Aorta (tissue), 5 donors: ENCODE results near the gene DUSP10. TPM values are rescaled to one million over a fixed set of nuclear protein-coding genes. Genes with fewer than 3 reads are reported as not detected.

Experiments
- ATAC-seq: fragments of 200-7000 bp; cut with Tn5 transposase; one replicate; pipeline ENCODE4 v1.9.1; 2022; ENCODE audit warnings: moderate library complexity; ENCODE audit not compliant: low FRiP score
- DNase-seq, 2 donors: peaks; one replicate each; pipeline ENCODE4 v3.0.0-alpha.2; 2020
- H3K27ac ChIP-seq, 2 donors: one replicate each; pipeline ENCODE4 v1.5.1; 2013; ENCODE audit warnings: low read length in 2 of 2, mild to moderate bottlenecking in 2 of 2, moderate library complexity in 2 of 2, control low read depth in 1 of 2, inconsistent platforms in 1 of 2, low read depth in 1 of 2
- H3K27me3 ChIP-seq, 2 donors: one replicate each; pipeline ENCODE4 v1.6.1; 2013; ENCODE audit warnings: control low read depth in 1 of 2, low read length in 1 of 2, mild to moderate bottlenecking in 1 of 2, moderate library complexity in 1 of 2; ENCODE audit not compliant: insufficient read depth in 2 of 2, control insufficient read depth in 1 of 2
- H3K36me3 ChIP-seq, 2 donors: one replicate each; pipeline ENCODE4 v1.6.1; 2013; ENCODE audit warnings: control low read depth in 1 of 2, low read length in 1 of 2, mild to moderate bottlenecking in 1 of 2; ENCODE audit not compliant: insufficient read depth in 2 of 2, control insufficient read depth in 1 of 2
- H3K4me1 ChIP-seq, 2 donors: one replicate each; pipeline ENCODE4 v1.6.1; 2013; ENCODE audit warnings: low read length in 2 of 2, control low read depth in 1 of 2, mild to moderate bottlenecking in 1 of 2, moderate library complexity in 1 of 2; ENCODE audit not compliant: insufficient read depth in 2 of 2, control insufficient read depth in 1 of 2
- H3K4me3 ChIP-seq, 2 donors: one replicate each; pipeline ENCODE4 v1.5.1; 2013; ENCODE audit warnings: low read length in 2 of 2, control low read depth in 1 of 2, mild to moderate bottlenecking in 1 of 2
- H3K9me3 ChIP-seq: one replicate; pipeline ENCODE4 v1.6.1; 2013; ENCODE audit warnings: mild to moderate bottlenecking, low read length; ENCODE audit not compliant: control insufficient read depth
- WGBS, 2 donors: extraction: QIAGEN DNeasy Blood & Tissue Kit; methylation state at CpG; one replicate each; pipeline ENCODE4 v1.1.7; 2013; 5-methylcytosine and 5-hydroxymethylcytosine counted together
- intact Hi-C, 2 donors: fragments of 100-400 bp; cut with DNase I; formaldehyde crosslinking; loops; one replicate each; pipeline versions ENCODE4 v1.14.2 to v1.15.0; 2022
- polyA plus RNA-seq, 2 donors: library from polyadenylated mRNA; stranded (reverse); fragments of 200-250 nt; gene quantifications; one replicate each; pipeline ENCODE4 v1.2.3, GENCODE V29; 2013
- total RNA-seq, 2 donors: library from RNA; stranded (reverse); fragmentation: NEBNext Ultra II Directional; extraction: Animal tissue kit (Norgen Biotek cat#: 25700); gene quantifications; one replicate each; pipeline ENCODE4 v1.2.1, GENCODE V29; 2021
- donor health status: healthy with polysubstance abuse.
- donor health status: Bipolar disorder and iron deficiency.
- donor health status: DM: no; HTN: no; CAD: no.
- donor health status: DM: no; HTN: no; CAD: no.
- donor health status: DM: yes; HTN: yes; CAD: no.

Gene DUSP10
- total and polyA plus RNA-seq, 4 donors = 0.33 to 5.4 (median 4.8) TPM

- H3K27me3 ChIP-seq = no peaks in the 10 kb centered on the region
- H3K27ac ChIP-seq = no peak overlapping the region
- intact Hi-C loops = no loop called here
- no peaks in the 10 kb centered on the region for H3K4me1 ChIP-seq
- H3K36me3 ChIP-seq = no peaks in the 10 kb centered on the region
- WGBS, 2 donors = 54 to 79% methylated on average over 1 of the region's 1 CpG
- no peak for ATAC-seq
- peaks cover 2% of the 10 kb centered on the region for H3K9me3 ChIP-seq
- DNase-seq = no peak
- no peak overlapping the region for H3K4me3 ChIP-seq
Observed at GRCh38 chr1:221690858-221691257, 51.0 kb downstream of the DUSP10 start.

GRCh38 chr1:221689138-221689537, 52.8 kb downstream of the DUSP10 start:
- no peaks in the 10 kb centered on the region for H3K27me3 ChIP-seq
- H3K9me3 ChIP-seq = peaks cover 2% of the 10 kb centered on the region
- WGBS, 2 donors = 94 to 96% methylated on average over 3 of the region's 3 CpGs
- no peak overlapping the region for H3K27ac ChIP-seq
- H3K4me1 ChIP-seq = no peaks in the 10 kb centered on the region
- no peaks in the 10 kb centered on the region for H3K36me3 ChIP-seq
- intact Hi-C loops = no loop called here
- H3K4me3 ChIP-seq = no peak overlapping the region
- DNase-seq = no peak
- ATAC-seq = no peak

GRCh38 chr1:221688488-221688843, 53.4 kb downstream of the DUSP10 start:
- ATAC-seq = no peak
- WGBS, 2 donors = 94 to 96% methylated on average over 1 of the region's 1 CpG
- intact Hi-C loops = no loop called here

GRCh38 chr1:221687836-221688487, 53.9 kb downstream of the DUSP10 start:
- H3K9me3 ChIP-seq = no peaks in the 10 kb centered on the region
- intact Hi-C loops = no loop called here
- no peak overlapping the region for H3K27ac ChIP-seq
- no peak overlapping the region for H3K4me3 ChIP-seq
- DNase-seq (no peak), ATAC-seq (no peak)
- 66 to 67% methylated on average over 4 of the region's 4 CpGs for WGBS, 2 donors
- H3K36me3 ChIP-seq = no peaks in the 10 kb centered on the region
- no peaks in the 10 kb centered on the region for H3K4me1 ChIP-seq
- H3K27me3 ChIP-seq = no peaks in the 10 kb centered on the region

More at GRCh38 chr1:221688488-221688843, 53.4 kb downstream of the DUSP10 start:
- Histone ChIP-seq H3K27me3 (no peaks in the 10 kb centered on the region), H3K27ac (no peak overlapping the region), H3K9me3 (peaks cover under 1% of the 10 kb centered on the region), H3K4me3 (no peak overlapping the region), H3K4me1 (no peaks in the 10 kb centered on the region), H3K36me3 (no peaks in the 10 kb centered on the region)
- DNase-seq = no peak

GRCh38 chr1:221683681-221684080, 58.2 kb downstream of the DUSP10 start:
- H3K27ac ChIP-seq = no peak overlapping the region
- intact Hi-C loops = no loop called here
- DNase-seq = no peak
- no peaks in the 10 kb centered on the region for H3K9me3 ChIP-seq
- no peak for ATAC-seq
- no peaks in the 10 kb centered on the region for H3K36me3 ChIP-seq
- H3K4me1 ChIP-seq = no peaks in the 10 kb centered on the region
- no peaks in the 10 kb centered on the region for H3K27me3 ChIP-seq
- H3K4me3 ChIP-seq = no peak overlapping the region
- 63 to 69% methylated on average over 2 of the region's 2 CpGs for WGBS, 2 donors

GRCh38 chr1:221680085-221680484, 61.8 kb downstream of the DUSP10 start:
- H3K4me1 ChIP-seq = no peaks in the 10 kb centered on the region
- DNase-seq = no peak
- no peak overlapping the region for H3K4me3 ChIP-seq
- no peaks in the 10 kb centered on the region for H3K36me3 ChIP-seq
- H3K27ac ChIP-seq = no peak overlapping the region
- no peak for ATAC-seq
- no peaks in the 10 kb centered on the region for H3K9me3 ChIP-seq
- intact Hi-C loops = no loop called here
- H3K27me3 ChIP-seq = no peaks in the 10 kb centered on the region
- 76 to 80% methylated on average over 2 of the region's 2 CpGs for WGBS, 2 donors

GRCh38 chr1:221678014-221678413, 63.9 kb downstream of the DUSP10 start:
- intact Hi-C loops = no loop called here
- no peak overlapping the region for H3K4me3 ChIP-seq
- H3K27me3 ChIP-seq = no peaks in the 10 kb centered on the region
- no peaks in the 10 kb centered on the region for H3K4me1 ChIP-seq
- WGBS, 2 donors = 89 to 92% methylated on average over 1 of the region's 1 CpG
- no peak overlapping the region for H3K27ac ChIP-seq
- DNase-seq = no peak
- no peaks in the 10 kb centered on the region for H3K36me3 ChIP-seq
- ATAC-seq = no peak
- no peaks in the 10 kb centered on the region for H3K9me3 ChIP-seq

GRCh38 chr1:221675880-221676800, 65.7 kb downstream of the DUSP10 start:
- Histone ChIP-seq H3K4me3 (no peak overlapping the region), H3K36me3 (no peaks in the 10 kb centered on the region), H3K27me3 (no peaks in the 10 kb centered on the region), H3K27ac (no peak overlapping the region), H3K4me1 (no peaks in the 10 kb centered on the region), H3K9me3 (no peaks in the 10 kb centered on the region)
- intact Hi-C loops = no loop called here
- ATAC-seq = no peak
- no peak for DNase-seq
- 83 to 89% methylated on average over 5 of the region's 5 CpGs for WGBS, 2 donors

- Histone ChIP-seq H3K27me3 (no peaks in the 10 kb centered on the region), H3K9me3 (no peaks in the 10 kb centered on the region), H3K4me3 (no peak overlapping the region), H3K36me3 (no peaks in the 10 kb centered on the region), H3K4me1 (no peaks in the 10 kb centered on the region), H3K27ac (no peak overlapping the region)
- intact Hi-C loops = no loop called here
- no peak for DNase-seq
- ATAC-seq = no peak
- 70 to 71% methylated on average over 3 of the region's 3 CpGs for WGBS, 2 donors
Observed at GRCh38 chr1:221672965-221673364, 68.9 kb downstream of the DUSP10 start.
